Measurements from ENCODE around the gene BCORL1.

BCORL1 gene

GRCh38 chrX:130025256-130025655, 42.8 kb downstream of the BCORL1 start:
- Histone ChIP-seq H3K36me3 (ENCODE audit: control insufficient read depth, insufficient read depth, low read length) (peaks cover 16% of the 10 kb centered on the region), H3K27me3 (replicated peaks; ENCODE audit: control insufficient read depth, insufficient read depth, low read length, poor library complexity, severe bottlenecking) (no peaks in the 10 kb centered on the region), H3K9me3 (ENCODE audit: control insufficient read depth, low read length) (no peaks in the 10 kb centered on the region), H3K4me1 (ENCODE audit: control insufficient read depth, insufficient read depth, low read length, poor library complexity, severe bottlenecking) (peaks cover 4% of the 10 kb centered on the region), H3K27ac (ENCODE audit: insufficient read depth, low read length, poor library complexity, severe bottlenecking) (no peak overlapping the region), H3K4me3 (ENCODE audit: insufficient read depth, low read depth, low read length, poor library complexity, severe bottlenecking) (no peak overlapping the region)
- DNase-seq = no peak

GRCh38 chrX:130027569-130027968, 45.1 kb downstream of the BCORL1 start:
- Histone ChIP-seq H3K27ac (ENCODE audit: insufficient read depth, low read length, poor library complexity, severe bottlenecking) (no peak overlapping the region), H3K4me3 (ENCODE audit: insufficient read depth, low read depth, low read length, poor library complexity, severe bottlenecking) (no peak overlapping the region), H3K27me3 (replicated peaks; ENCODE audit: control insufficient read depth, insufficient read depth, low read length, poor library complexity, severe bottlenecking) (no peaks in the 10 kb centered on the region), H3K9me3 (ENCODE audit: control insufficient read depth, low read length) (no peaks in the 10 kb centered on the region), H3K4me1 (ENCODE audit: control insufficient read depth, insufficient read depth, low read length, poor library complexity, severe bottlenecking) (peaks cover 4% of the 10 kb centered on the region), H3K36me3 (ENCODE audit: control insufficient read depth, insufficient read depth, low read length) (peaks cover 14% of the 10 kb centered on the region)
- DNase-seq = no peak

GRCh38 chrX:130028196-130028595, 45.8 kb downstream of the BCORL1 start:
- H3K27me3 ChIP-seq (replicated peaks; ENCODE audit: control insufficient read depth, insufficient read depth, low read length, poor library complexity, severe bottlenecking) = no peaks in the 10 kb centered on the region
- no peak overlapping the region for H3K27ac ChIP-seq (ENCODE audit: insufficient read depth, low read length, poor library complexity, severe bottlenecking)
- no peak overlapping the region for H3K4me3 ChIP-seq (ENCODE audit: insufficient read depth, low read depth, low read length, poor library complexity, severe bottlenecking)
- peaks cover 14% of the 10 kb centered on the region for H3K36me3 ChIP-seq (ENCODE audit: control insufficient read depth, insufficient read depth, low read length)
- H3K9me3 ChIP-seq (ENCODE audit: control insufficient read depth, low read length) = no peaks in the 10 kb centered on the region
- peaks cover 4% of the 10 kb centered on the region for H3K4me1 ChIP-seq (ENCODE audit: control insufficient read depth, insufficient read depth, low read length, poor library complexity, severe bottlenecking)
- DNase-seq = peak; percentile 6 to 31 (median 19)

- H3K36me3 ChIP-seq (ENCODE audit: control insufficient read depth, insufficient read depth, low read length) = peaks cover 9% of the 10 kb centered on the region
These were observed 48.4 kb downstream of the BCORL1 start for GRCh38 chrX:130030826-130031225.

GRCh38 chrX:130032552-130032951, 50.1 kb downstream of the BCORL1 start:
- Histone ChIP-seq H3K4me3 (ENCODE audit: insufficient read depth, low read depth, low read length, poor library complexity, severe bottlenecking) (no peak overlapping the region), H3K36me3 (ENCODE audit: control insufficient read depth, insufficient read depth, low read length) (peaks cover 9% of the 10 kb centered on the region), H3K9me3 (ENCODE audit: control insufficient read depth, low read length) (no peaks in the 10 kb centered on the region), H3K27me3 (replicated peaks; ENCODE audit: control insufficient read depth, insufficient read depth, low read length, poor library complexity, severe bottlenecking) (no peaks in the 10 kb centered on the region), H3K27ac (ENCODE audit: insufficient read depth, low read length, poor library complexity, severe bottlenecking) (no peak overlapping the region), H3K4me1 (ENCODE audit: control insufficient read depth, insufficient read depth, low read length, poor library complexity, severe bottlenecking) (no peaks in the 10 kb centered on the region)
- no peak for DNase-seq

More at GRCh38 chrX:130030826-130031225, 48.4 kb downstream of the BCORL1 start:
- Histone ChIP-seq H3K9me3 (ENCODE audit: control insufficient read depth, low read length) (no peaks in the 10 kb centered on the region), H3K27ac (ENCODE audit: insufficient read depth, low read length, poor library complexity, severe bottlenecking) (no peak overlapping the region), H3K27me3 (replicated peaks; ENCODE audit: control insufficient read depth, insufficient read depth, low read length, poor library complexity, severe bottlenecking) (no peaks in the 10 kb centered on the region), H3K4me1 (ENCODE audit: control insufficient read depth, insufficient read depth, low read length, poor library complexity, severe bottlenecking) (no peaks in the 10 kb centered on the region), H3K4me3 (ENCODE audit: insufficient read depth, low read depth, low read length, poor library complexity, severe bottlenecking) (no peak overlapping the region)
- DNase-seq = no peak

GRCh38 chrX:130034178-130034577, 51.7 kb downstream of the BCORL1 start:
- Histone ChIP-seq H3K36me3 (ENCODE audit: control insufficient read depth, insufficient read depth, low read length) (peaks cover 11% of the 10 kb centered on the region), H3K4me1 (ENCODE audit: control insufficient read depth, insufficient read depth, low read length, poor library complexity, severe bottlenecking) (no peaks in the 10 kb centered on the region), H3K9me3 (ENCODE audit: control insufficient read depth, low read length) (no peaks in the 10 kb centered on the region), H3K27me3 (replicated peaks; ENCODE audit: control insufficient read depth, insufficient read depth, low read length, poor library complexity, severe bottlenecking) (no peaks in the 10 kb centered on the region), H3K27ac (ENCODE audit: insufficient read depth, low read length, poor library complexity, severe bottlenecking) (no peak overlapping the region), H3K4me3 (ENCODE audit: insufficient read depth, low read depth, low read length, poor library complexity, severe bottlenecking) (no peak overlapping the region)
- DNase-seq = no peak

GRCh38 chrX:130039847-130040246, 57.4 kb downstream of the BCORL1 start:
- H3K9me3 ChIP-seq (ENCODE audit: control insufficient read depth, low read length) = no peaks in the 10 kb centered on the region
- H3K4me3 ChIP-seq (ENCODE audit: insufficient read depth, low read depth, low read length, poor library complexity, severe bottlenecking) = no peak overlapping the region
- no peak for DNase-seq
- no peaks in the 10 kb centered on the region for H3K27me3 ChIP-seq (replicated peaks; ENCODE audit: control insufficient read depth, insufficient read depth, low read length, poor library complexity, severe bottlenecking)
- H3K4me1 ChIP-seq (ENCODE audit: control insufficient read depth, insufficient read depth, low read length, poor library complexity, severe bottlenecking) = no peaks in the 10 kb centered on the region
- H3K36me3 ChIP-seq (ENCODE audit: control insufficient read depth, insufficient read depth, low read length) = peaks cover 15% of the 10 kb centered on the region
- H3K27ac ChIP-seq (ENCODE audit: insufficient read depth, low read length, poor library complexity, severe bottlenecking) = no peak overlapping the region

GRCh38 chrX:130047416-130047815, 65.0 kb downstream of the BCORL1 start:
- Histone ChIP-seq H3K4me1 (ENCODE audit: control insufficient read depth, insufficient read depth, low read length, poor library complexity, severe bottlenecking) (no peaks in the 10 kb centered on the region), H3K9me3 (ENCODE audit: control insufficient read depth, low read length) (no peaks in the 10 kb centered on the region), H3K36me3 (ENCODE audit: control insufficient read depth, insufficient read depth, low read length) (peaks cover 21% of the 10 kb centered on the region), H3K4me3 (ENCODE audit: insufficient read depth, low read depth, low read length, poor library complexity, severe bottlenecking) (no peak overlapping the region), H3K27me3 (replicated peaks; ENCODE audit: control insufficient read depth, insufficient read depth, low read length, poor library complexity, severe bottlenecking) (no peaks in the 10 kb centered on the region), H3K27ac (ENCODE audit: insufficient read depth, low read length, poor library complexity, severe bottlenecking) (no peak overlapping the region)
- DNase-seq = no peak

GRCh38 chrX:130048686-130049222, 66.3 kb downstream of the BCORL1 start:
- no peaks in the 10 kb centered on the region for H3K27me3 ChIP-seq (replicated peaks; ENCODE audit: control insufficient read depth, insufficient read depth, low read length, poor library complexity, severe bottlenecking)
- no peak overlapping the region for H3K27ac ChIP-seq (ENCODE audit: insufficient read depth, low read length, poor library complexity, severe bottlenecking)
- no peaks in the 10 kb centered on the region for H3K4me1 ChIP-seq (ENCODE audit: control insufficient read depth, insufficient read depth, low read length, poor library complexity, severe bottlenecking)
- H3K4me3 ChIP-seq (ENCODE audit: insufficient read depth, low read depth, low read length, poor library complexity, severe bottlenecking) = no peak overlapping the region
- H3K9me3 ChIP-seq (ENCODE audit: control insufficient read depth, low read length) = no peaks in the 10 kb centered on the region
- no peak for DNase-seq
- peaks cover 25% of the 10 kb centered on the region for H3K36me3 ChIP-seq (ENCODE audit: control insufficient read depth, insufficient read depth, low read length)

GRCh38 chrX:130049821-130050220, 67.4 kb downstream of the BCORL1 start:
- DNase-seq = no peak
- no peak overlapping the region for H3K27ac ChIP-seq (ENCODE audit: insufficient read depth, low read length, poor library complexity, severe bottlenecking)
- H3K9me3 ChIP-seq (ENCODE audit: control insufficient read depth, low read length) = no peaks in the 10 kb centered on the region
- H3K4me1 ChIP-seq (ENCODE audit: control insufficient read depth, insufficient read depth, low read length, poor library complexity, severe bottlenecking) = no peaks in the 10 kb centered on the region
- H3K27me3 ChIP-seq (replicated peaks; ENCODE audit: control insufficient read depth, insufficient read depth, low read length, poor library complexity, severe bottlenecking) = no peaks in the 10 kb centered on the region
- no peak overlapping the region for H3K4me3 ChIP-seq (ENCODE audit: insufficient read depth, low read depth, low read length, poor library complexity, severe bottlenecking)
- peaks cover 25% of the 10 kb centered on the region for H3K36me3 ChIP-seq (ENCODE audit: control insufficient read depth, insufficient read depth, low read length)
